ENCODE data around the gene BCL7A. TPM values are rescaled to one million over a fixed set of nuclear protein-coding genes. Genes with fewer than 3 reads are reported as not detected.

BCL7A gene
- total RNA-seq, 1 experiment from 2014 or later: 18.2 TPM

- Mint-ChIP-seq H3K27me3 (ENCODE audit: low read depth) (no peaks in the 10 kb centered on the region; the same call in 1 of the 2 replicates), H3K27ac (peak overlapping the region; percentile 49 to 68 (median 62); a peak in 6 of 7 replicates), H3K4me1 (peaks cover 16 to 19% of the 10 kb centered on the region in 2 experiments), H3K4me3 (no peak overlapping the region), H3K9me3 (no peaks in the 10 kb centered on the region), H3K36me3 (ENCODE audit: insufficient read depth in 1 of 3, low read depth in 3 of 3) (peaks cover 11 to 22% (median 16%) of the 10 kb centered on the region in 3 experiments; a peak in 6 of 7 replicates)
- no peak overlapping the region for H4K91ac ChIP-seq (ENCODE audit: insufficient read length, low read depth, low read length)
- no peak overlapping the region for H3T11ph ChIP-seq (ENCODE audit: low read length)
- no peaks in the 10 kb centered on the region for H4K20me1 ChIP-seq (ENCODE audit: control insufficient read depth, insufficient read depth, insufficient read length)
- H3K4ac ChIP-seq (ENCODE audit: low read depth, low read length): no peak overlapping the region
- no peak overlapping the region for H3K18ac ChIP-seq (ENCODE audit: insufficient read length, low read depth, low read length)
- H2BK5ac ChIP-seq (ENCODE audit: insufficient read length, low read length): no peak overlapping the region
- no peak overlapping the region for H3K27ac ChIP-seq (ENCODE audit: insufficient read length, low read depth, low read length)
- no peaks in the 10 kb centered on the region for H3K23me2 ChIP-seq (ENCODE audit: insufficient read length, low read depth, low read length, poor library complexity, severe bottlenecking)
- TF ChIP-seq, protein P1, sequence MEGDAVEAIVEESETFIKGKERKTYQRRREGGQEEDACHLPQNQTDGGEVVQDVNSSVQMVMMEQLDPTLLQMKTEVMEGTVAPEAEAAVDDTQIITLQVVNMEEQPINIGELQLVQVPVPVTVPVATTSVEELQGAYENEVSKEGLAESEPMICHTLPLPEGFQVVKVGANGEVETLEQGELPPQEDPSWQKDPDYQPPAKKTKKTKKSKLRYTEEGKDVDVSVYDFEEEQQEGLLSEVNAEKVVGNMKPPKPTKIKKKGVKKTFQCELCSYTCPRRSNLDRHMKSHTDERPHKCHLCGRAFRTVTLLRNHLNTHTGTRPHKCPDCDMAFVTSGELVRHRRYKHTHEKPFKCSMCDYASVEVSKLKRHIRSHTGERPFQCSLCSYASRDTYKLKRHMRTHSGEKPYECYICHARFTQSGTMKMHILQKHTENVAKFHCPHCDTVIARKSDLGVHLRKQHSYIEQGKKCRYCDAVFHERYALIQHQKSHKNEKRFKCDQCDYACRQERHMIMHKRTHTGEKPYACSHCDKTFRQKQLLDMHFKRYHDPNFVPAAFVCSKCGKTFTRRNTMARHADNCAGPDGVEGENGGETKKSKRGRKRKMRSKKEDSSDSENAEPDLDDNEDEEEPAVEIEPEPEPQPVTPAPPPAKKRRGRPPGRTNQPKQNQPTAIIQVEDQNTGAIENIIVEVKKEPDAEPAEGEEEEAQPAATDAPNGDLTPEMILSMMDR (conservative IDR thresholded peaks at IDR 0.05): no peak
- peaks cover 3% of the 10 kb centered on the region; the same call in 1 of the 2 replicates for H3K79me2 ChIP-seq (ENCODE audit: insufficient read depth, low read length)
- no peak overlapping the region for H3K56ac ChIP-seq (ENCODE audit: insufficient read length, low read depth, low read length)
- H2AFZ ChIP-seq (ENCODE audit: low read length): no peak overlapping the region
- H3K23ac ChIP-seq (ENCODE audit: insufficient read length, low read depth, low read length): no peak overlapping the region
- H3K9me3 ChIP-seq (ENCODE audit: control insufficient read depth, low read depth, low read length): no peaks in the 10 kb centered on the region
- no peak overlapping the region for H2BK15ac ChIP-seq (ENCODE audit: low read depth, low read length)
- no peak overlapping the region for H4K5ac ChIP-seq (ENCODE audit: insufficient read length, low read depth, low read length)
- H2BK20ac ChIP-seq (ENCODE audit: low read depth, low read length, poor library complexity, severe bottlenecking): no peak overlapping the region
- H2BK12ac ChIP-seq (ENCODE audit: insufficient read length, low read depth, low read length): no peak overlapping the region
- peaks cover 2% of the 10 kb centered on the region; the same call in 1 of the 2 replicates for H3K4me1 ChIP-seq (ENCODE audit: insufficient read depth, low read length)
- no peak overlapping the region for H3K9ac ChIP-seq (ENCODE audit: extremely low read depth, insufficient read length, low read length)
- no peak overlapping the region; the same call in 1 of the 2 replicates for H3K14ac ChIP-seq (ENCODE audit: insufficient read depth, low read length)
- H2AK5ac ChIP-seq (ENCODE audit: insufficient read length, low read length): no peak overlapping the region
- no peaks in the 10 kb centered on the region for H3K27me3 ChIP-seq (ENCODE audit: insufficient read depth, low read length)
- no CpG with 5 or more reads among the region's 17 CpGs for WGBS (ENCODE audit: extremely low coverage, insufficient read length, low lambda C conversion rate)
- no peak for DNase-seq
- H4K8ac ChIP-seq (replicated peaks; ENCODE audit: insufficient read length, low read depth, low read length): no peak overlapping the region
- H3K79me1 ChIP-seq (ENCODE audit: insufficient read depth, low read depth, low read length, poor library complexity, severe bottlenecking): no peaks in the 10 kb centered on the region
- H3K4me2 ChIP-seq (ENCODE audit: insufficient read depth, insufficient read length, low read length): no peak overlapping the region
- H2BK120ac ChIP-seq (ENCODE audit: low read depth, low read length, poor library complexity, severe bottlenecking): no peak overlapping the region
Measured at GRCh38 chr12:122087431-122088178, 65.9 kb downstream of the BCL7A start.

Measured in H9 (cell line).